Colonic mucosa (tissue), 4 donors: Measurements from ENCODE around the gene UNC5C. TPM values are rescaled to one million over a fixed set of nuclear protein-coding genes. Genes with fewer than 3 reads are reported as not detected.

Experiments
- DNase-seq: peaks from one replicate; pipeline ENCODE4 v3.0.0-alpha.2; 2020
- H3K27ac ChIP-seq: fragments of 200-600 bp; one replicate; pipeline ENCODE4 v1.8.0; 2021
- H3K27me3 ChIP-seq: fragments of 200-600 bp; one replicate; pipeline ENCODE4 v1.8.0; 2021
- H3K36me3 ChIP-seq: fragments of 200-600 bp; one replicate; pipeline ENCODE4 v1.8.0; 2021
- H3K4me1 ChIP-seq: fragments of 200-600 bp; one replicate; pipeline ENCODE4 v1.8.0; 2021; ENCODE audit warnings: mild to moderate bottlenecking
- H3K4me3 ChIP-seq: fragments of 200-600 bp; one replicate; pipeline ENCODE4 v1.8.0; 2021
- H3K9ac ChIP-seq, 2 donors: one replicate each; pipeline ENCODE4 v1.7.0; 2013; ENCODE audit warnings: control low read depth in 2 of 2, low read depth in 2 of 2, low read length in 2 of 2
- H3K9me3 ChIP-seq: fragments of 200-600 bp; one replicate; pipeline ENCODE4 v1.8.0; 2021
- CTCF ChIP-seq: fragments of 200-600 bp; IDR thresholded peaks from one replicate; pipeline ENCODE4 v1.8.0; 2022; ENCODE audit warnings: antibody characterized with exemption, mild to moderate bottlenecking
- intact Hi-C: fragments of 100-400 bp; cut with DNase I; formaldehyde crosslinking; loops from one replicate; pipeline ENCODE4 v1.14.1; 2022
- total RNA-seq, 2 donors: library from RNA; stranded (reverse); fragmentation: NEBNext Ultra II Directional in 1 of 2; extraction: Animal tissue kit (Norgen Biotek cat#: 25700) in 1 of 2; gene quantifications; one replicate each; pipeline ENCODE4 v1.2.1, GENCODE V29; 2021
- donor health status: healthy.
- donor health status: DM: no; HTN: no; CAD: no.
- donor health status: DM: no; HTN: no; CAD: no.

UNC5C gene
- total RNA-seq, 2 donors from 2014 or later = 3.9 to 4.2 TPM

- peak; percentile 44 for DNase-seq
- intact Hi-C loops = no loop called here
- Histone ChIP-seq H3K4me1 (no peaks in the 10 kb centered on the region), H3K36me3 (no peaks in the 10 kb centered on the region), H3K27me3 (no peaks in the 10 kb centered on the region), H3K4me3 (no peak overlapping the region), H3K9ac (no peak overlapping the region), H3K9me3 (no peaks in the 10 kb centered on the region), H3K27ac (no peak overlapping the region)
- no peak for TF ChIP-seq CTCF
Measured at GRCh38 chr4:95231681-95232080, 317.1 kb downstream of the UNC5C start.

GRCh38 chr4:95225849-95226248 lies 322.9 kb downstream of the UNC5C start:
- TF ChIP-seq CTCF = no peak
- DNase-seq = no peak
- H3K4me3 ChIP-seq = no peak overlapping the region
- intact Hi-C loops = no loop called here
- no peaks in the 10 kb centered on the region for H3K9me3 ChIP-seq
- H3K36me3 ChIP-seq = no peaks in the 10 kb centered on the region
- no peak overlapping the region for H3K27ac ChIP-seq
- no peaks in the 10 kb centered on the region for H3K4me1 ChIP-seq
- H3K27me3 ChIP-seq = no peaks in the 10 kb centered on the region
- H3K9ac ChIP-seq = no peak overlapping the region

- no peaks in the 10 kb centered on the region for H3K27me3 ChIP-seq
- no peak for TF ChIP-seq CTCF
- no peak overlapping the region for H3K9ac ChIP-seq
- no peak overlapping the region for H3K27ac ChIP-seq
- DNase-seq = no peak
- no peaks in the 10 kb centered on the region for H3K36me3 ChIP-seq
- intact Hi-C loops = no loop called here
- H3K9me3 ChIP-seq = no peaks in the 10 kb centered on the region
- H3K4me1 ChIP-seq = no peaks in the 10 kb centered on the region
- H3K4me3 ChIP-seq = no peak overlapping the region
Measured at GRCh38 chr4:95224402-95224801, 324.4 kb downstream of the UNC5C start.

- Histone ChIP-seq H3K36me3 (no peaks in the 10 kb centered on the region), H3K27me3 (no peaks in the 10 kb centered on the region), H3K27ac (peak overlapping the region; percentile 55), H3K9ac (no peak overlapping the region), H3K4me1 (no peaks in the 10 kb centered on the region), H3K4me3 (no peak overlapping the region), H3K9me3 (no peaks in the 10 kb centered on the region)
- intact Hi-C loops = no loop called here
- peak; percentile 26 for DNase-seq
- TF ChIP-seq CTCF = no peak
Measured at GRCh38 chr4:95220205-95221175, 328.3 kb downstream of the UNC5C start.

GRCh38 chr4:95219109-95219508 lies 329.7 kb downstream of the UNC5C start:
- TF ChIP-seq CTCF = no peak
- no peak overlapping the region for H3K27ac ChIP-seq
- no peak overlapping the region for H3K9ac ChIP-seq
- intact Hi-C loops = no loop called here
- no peaks in the 10 kb centered on the region for H3K27me3 ChIP-seq
- H3K4me1 ChIP-seq = no peaks in the 10 kb centered on the region
- no peaks in the 10 kb centered on the region for H3K36me3 ChIP-seq
- H3K4me3 ChIP-seq = no peak overlapping the region
- no peak for DNase-seq
- H3K9me3 ChIP-seq = no peaks in the 10 kb centered on the region
